Keratinocyte (primary cell): Measurements from ENCODE around the gene ZNF782. TPM values are rescaled to one million over a fixed set of nuclear protein-coding genes. Genes with fewer than 3 reads are reported as not detected.

Experiments used
- DNase-seq: peaks from one replicate; pipeline ENCODE4 v3.0.0-alpha.2; 2011; ENCODE audit warnings: low read depth, missing footprints, low spot score
- FAIRE-seq: peaks from 2 replicates; lab custom pipeline; 2011; peaks lifted over from hg19 to GRCh38; lab: Jason Lieb, UNC
- H2AFZ ChIP-seq: 2 replicates; pipeline ENCODE4 v1.6.0; 2012; ENCODE audit warnings: low read length, control low read depth, inconsistent platforms; ENCODE audit not compliant: control insufficient read depth
- H3K27ac ChIP-seq: 2 replicates; pipeline ENCODE4 v1.5.1; 2011; ENCODE audit warnings: low read length; ENCODE audit not compliant: control insufficient read depth, insufficient read depth
- H3K27me3 ChIP-seq: 3 replicates; pipeline ENCODE4 v1.6.0; 2011; ENCODE audit warnings: low read length; ENCODE audit not compliant: control insufficient read depth, insufficient read depth; ENCODE audit errors: extremely low read depth
- H3K36me3 ChIP-seq, 2 experiments: 2 replicates in 1 of 2; 3 replicates in 1 of 2; pipeline ENCODE4 v1.5.1; 2011; ENCODE audit warnings: low read length in 2 of 2, mild to moderate bottlenecking in 1 of 2; ENCODE audit not compliant: control insufficient read depth in 2 of 2, insufficient read depth in 2 of 2; ENCODE audit errors: extremely low read depth in 1 of 2
- H3K4me1 ChIP-seq: 3 replicates; pipeline ENCODE4 v1.5.1; 2011; ENCODE audit warnings: low read length; ENCODE audit not compliant: control insufficient read depth, insufficient read depth; ENCODE audit errors: extremely low read depth
- H3K4me2 ChIP-seq: 3 replicates; pipeline ENCODE4 v1.6.0; 2011; ENCODE audit warnings: low read depth, low read length; ENCODE audit not compliant: control insufficient read depth, insufficient read depth; ENCODE audit errors: extremely low read depth
- H3K4me3 ChIP-seq, 3 experiments: fragments of 200-600 bp in 1 of 3; sonication (generic) in 1 of 3; 2 replicates in 2 of 3; 3 replicates in 1 of 3; pipeline ENCODE4 v1.5.1; 2011 to 2016; ENCODE audit warnings: low read length in 3 of 3, mild to moderate bottlenecking in 3 of 3, control low read depth in 2 of 3, inconsistent platforms in 1 of 3, low read depth in 1 of 3, mixed read lengths in 1 of 3, mixed run types in 1 of 3, moderate library complexity in 1 of 3; ENCODE audit not compliant: control insufficient read depth in 2 of 3, insufficient read depth in 2 of 3; ENCODE audit errors: extremely low read depth in 1 of 3
- H3K79me2 ChIP-seq: 2 replicates; pipeline ENCODE4 v1.6.0; 2012; ENCODE audit warnings: low read length; ENCODE audit not compliant: control insufficient read depth, insufficient read depth
- H3K9ac ChIP-seq: 3 replicates; pipeline ENCODE4 v1.6.0; 2011; ENCODE audit warnings: low read length; ENCODE audit not compliant: control insufficient read depth, insufficient read depth; ENCODE audit errors: extremely low read depth
- H3K9me1 ChIP-seq: 3 replicates; pipeline ENCODE4 v1.6.0; 2011; ENCODE audit warnings: low read length; ENCODE audit not compliant: control insufficient read depth, insufficient read depth; ENCODE audit errors: extremely low read depth
- H3K9me3 ChIP-seq: 2 replicates; pipeline ENCODE4 v1.5.1; 2012; ENCODE audit warnings: low read depth, low read length; ENCODE audit not compliant: control insufficient read depth
- H4K20me1 ChIP-seq: 3 replicates; pipeline ENCODE4 v1.6.0; 2011; ENCODE audit warnings: low read length; ENCODE audit not compliant: control insufficient read depth, insufficient read depth; ENCODE audit errors: extremely low read depth
- EZH2 ChIP-seq: IDR thresholded peaks from one replicate; pipeline ENCODE4 v1.6.1; 2012; ENCODE audit warnings: inconsistent platforms, mild to moderate bottlenecking, low read length, moderate library complexity
- dilution Hi-C: fragments of 300-500 bp; cut with MboI; formaldehyde crosslinking; loops from one replicate; pipeline ENCODE4 v1.7.0; 2020; ENCODE audit warnings: low sequenced_read_pairs; ENCODE audit not compliant: extremely low pct_ligation_motif_present
- polyA plus RNA-seq, 5 experiments: library from polyadenylated mRNA; depleted of rRNA in 3 of 5; stranded (reverse) in 3 of 5; stranded (forward) in 1 of 5; unstranded in 1 of 5; fragments of >200 nt; gene quantifications; 1 replicate in 1 of 5; 2 replicates in 3 of 5; 3 replicates in 1 of 5; pipeline versions ENCODE4 v1.2.1 to v1.2.3, GENCODE V29; 2011 to 2012; ENCODE audit warnings: missing spikeins in 2 of 5, low read depth in 1 of 5, low replicate concordance in 1 of 5
- TF ChIP-seq, protein P1 (sequence below), 3 experiments: IDR thresholded peaks in 1 of 3; conservative IDR thresholded peaks in 1 of 3; optimal IDR thresholded peaks in 1 of 3; 2 replicates in 2 of 3; 3 replicates in 1 of 3; pipeline versions ENCODE3 to v1.5.1; 2011; ENCODE audit warnings: low read length in 3 of 3, mild to moderate bottlenecking in 3 of 3, moderate library complexity in 2 of 3, control low read depth in 1 of 3, inconsistent platforms in 1 of 3; ENCODE audit not compliant: insufficient read depth in 2 of 3; ENCODE audit errors: extremely low read depth in 1 of 3

Gene ZNF782
- polyA plus RNA-seq, 1 donor (not counting 4 experiments of a cell fraction or from before 2014, with no cell fraction given), result 2.0 TPM

DNA sequence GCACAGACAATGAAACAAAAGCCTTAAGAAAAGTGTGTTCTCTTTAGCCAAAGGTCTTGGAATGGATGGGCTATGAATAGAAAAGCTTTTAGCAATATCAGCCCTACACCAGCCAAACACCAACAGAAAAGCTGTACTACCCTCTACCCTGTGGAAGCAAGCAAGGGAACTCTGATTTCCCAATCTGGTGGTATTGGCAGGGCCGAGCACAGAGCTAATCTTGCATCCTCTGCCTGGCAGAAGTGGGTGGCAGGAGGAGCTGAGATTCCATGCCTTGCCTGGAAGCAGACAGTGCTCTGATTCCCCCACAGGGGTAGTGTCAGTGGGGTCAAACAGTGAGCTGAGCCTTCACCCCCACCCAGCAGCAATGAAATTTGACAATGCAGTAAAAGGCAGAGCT is 29.6 kb upstream of the ZNF782 start:
- Histone ChIP-seq H3K4me1 (peaks cover 14% of the 10 kb centered on the region), H3K27ac (peak overlapping the region; percentile 1), H3K36me3 (no peaks in the 10 kb centered on the region), H3K9me1 (no peaks in the 10 kb centered on the region), H3K27me3 (no peaks in the 10 kb centered on the region), H3K9me3 (no peaks in the 10 kb centered on the region), H3K4me3 (no peak overlapping the region), H4K20me1 (no peaks in the 10 kb centered on the region), H2AFZ (no peak overlapping the region), H3K79me2 (no peaks in the 10 kb centered on the region), H3K9ac (no peak overlapping the region), H3K4me2 (peak overlapping the region; percentile 17)
- dilution Hi-C loops, result no loop called here
- FAIRE-seq (peak; percentile 29), DNase-seq (no peak)
- TF ChIP-seq, protein P1, sequence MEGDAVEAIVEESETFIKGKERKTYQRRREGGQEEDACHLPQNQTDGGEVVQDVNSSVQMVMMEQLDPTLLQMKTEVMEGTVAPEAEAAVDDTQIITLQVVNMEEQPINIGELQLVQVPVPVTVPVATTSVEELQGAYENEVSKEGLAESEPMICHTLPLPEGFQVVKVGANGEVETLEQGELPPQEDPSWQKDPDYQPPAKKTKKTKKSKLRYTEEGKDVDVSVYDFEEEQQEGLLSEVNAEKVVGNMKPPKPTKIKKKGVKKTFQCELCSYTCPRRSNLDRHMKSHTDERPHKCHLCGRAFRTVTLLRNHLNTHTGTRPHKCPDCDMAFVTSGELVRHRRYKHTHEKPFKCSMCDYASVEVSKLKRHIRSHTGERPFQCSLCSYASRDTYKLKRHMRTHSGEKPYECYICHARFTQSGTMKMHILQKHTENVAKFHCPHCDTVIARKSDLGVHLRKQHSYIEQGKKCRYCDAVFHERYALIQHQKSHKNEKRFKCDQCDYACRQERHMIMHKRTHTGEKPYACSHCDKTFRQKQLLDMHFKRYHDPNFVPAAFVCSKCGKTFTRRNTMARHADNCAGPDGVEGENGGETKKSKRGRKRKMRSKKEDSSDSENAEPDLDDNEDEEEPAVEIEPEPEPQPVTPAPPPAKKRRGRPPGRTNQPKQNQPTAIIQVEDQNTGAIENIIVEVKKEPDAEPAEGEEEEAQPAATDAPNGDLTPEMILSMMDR (optimal IDR thresholded peaks at IDR 0.05 in 1 of 3, IDR thresholded peaks at IDR 0.05 in 1 of 3, conservative IDR thresholded peaks at IDR 0.05 in 1 of 3; ENCODE audit: extremely low read depth in 1 of 3, insufficient read depth in 2 of 3, low read length in 3 of 3), result no peak
- no peak for TF ChIP-seq EZH2

DNA sequence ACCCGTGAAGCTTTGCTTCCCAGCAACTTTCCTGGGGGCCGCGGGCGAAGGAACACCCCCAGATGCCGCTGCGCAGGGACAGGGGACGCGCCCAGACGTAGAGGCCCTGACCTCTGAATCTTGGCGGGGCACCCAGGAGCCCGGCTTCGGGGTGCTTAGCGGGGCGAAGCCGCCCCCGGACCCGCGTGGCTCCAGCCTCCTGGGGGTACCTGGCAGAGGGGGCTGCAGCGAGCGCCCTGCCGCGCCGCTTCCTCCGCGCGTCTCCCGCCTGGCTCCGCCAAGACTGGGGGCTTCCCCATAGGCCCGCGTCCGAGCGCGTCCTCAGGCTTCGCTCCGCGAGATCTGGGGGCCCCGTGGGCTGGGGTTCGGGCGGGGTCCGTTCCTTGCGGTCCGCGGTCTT is 23.0 kb upstream of the ZNF782 start:
- peak overlapping the region; percentile 56 for H3K4me2 ChIP-seq
- H2AFZ ChIP-seq, result peak overlapping the region; percentile 30
- no peaks in the 10 kb centered on the region for H3K79me2 ChIP-seq
- dilution Hi-C loops, result no loop called here
- no peak for FAIRE-seq
- no peaks in the 10 kb centered on the region for H3K9me1 ChIP-seq
- H3K27ac ChIP-seq, result no peak overlapping the region
- TF ChIP-seq EZH2, result no peak
- TF ChIP-seq, protein P1 (optimal IDR thresholded peaks at IDR 0.05 in 1 of 3, IDR thresholded peaks at IDR 0.05 in 1 of 3, conservative IDR thresholded peaks at IDR 0.05 in 1 of 3; ENCODE audit: extremely low read depth in 1 of 3, insufficient read depth in 2 of 3, low read length in 3 of 3), result no peak
- no peaks in the 10 kb centered on the region for H3K36me3 ChIP-seq
- peak overlapping the region in 1 of 3 experiments; percentile 27 for H3K4me3 ChIP-seq
- peaks cover 2% of the 10 kb centered on the region for H3K27me3 ChIP-seq
- peaks cover 18% of the 10 kb centered on the region for H3K4me1 ChIP-seq
- H3K9me3 ChIP-seq, result no peaks in the 10 kb centered on the region
- DNase-seq, result no peak
- H3K9ac ChIP-seq, result peak overlapping the region; percentile 22
- H4K20me1 ChIP-seq, result no peaks in the 10 kb centered on the region
